ENCODE results near the gene MAP3K14. TPM values are rescaled to one million over a fixed set of nuclear protein-coding genes. Genes with fewer than 3 reads are reported as not detected.

MAP3K14 gene
- total RNA-seq, 4 donors from 2014 or later, result 4.7 to 6.8 (median 6.1) TPM

DNA sequence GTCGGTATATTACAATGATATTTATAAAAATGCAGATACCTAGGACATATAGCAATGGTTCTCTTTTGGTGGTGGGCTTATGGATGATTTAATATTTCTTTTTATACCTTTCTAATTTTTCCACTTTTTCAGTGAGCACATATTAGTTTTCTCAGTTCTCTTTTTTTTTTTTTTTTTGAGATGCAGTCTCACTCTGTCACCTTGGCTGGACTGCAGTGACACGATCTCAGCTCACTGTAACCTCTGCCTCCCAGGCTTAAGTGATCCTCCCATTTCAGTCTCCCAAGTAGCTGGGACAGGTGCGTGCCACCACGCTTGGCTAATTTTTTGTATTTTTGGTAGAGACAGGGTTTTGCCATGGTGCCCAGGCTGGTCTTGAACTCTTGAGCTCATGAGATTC is 15.1 kb downstream of the MAP3K14 start:
- TF ChIP-seq, protein P1, sequence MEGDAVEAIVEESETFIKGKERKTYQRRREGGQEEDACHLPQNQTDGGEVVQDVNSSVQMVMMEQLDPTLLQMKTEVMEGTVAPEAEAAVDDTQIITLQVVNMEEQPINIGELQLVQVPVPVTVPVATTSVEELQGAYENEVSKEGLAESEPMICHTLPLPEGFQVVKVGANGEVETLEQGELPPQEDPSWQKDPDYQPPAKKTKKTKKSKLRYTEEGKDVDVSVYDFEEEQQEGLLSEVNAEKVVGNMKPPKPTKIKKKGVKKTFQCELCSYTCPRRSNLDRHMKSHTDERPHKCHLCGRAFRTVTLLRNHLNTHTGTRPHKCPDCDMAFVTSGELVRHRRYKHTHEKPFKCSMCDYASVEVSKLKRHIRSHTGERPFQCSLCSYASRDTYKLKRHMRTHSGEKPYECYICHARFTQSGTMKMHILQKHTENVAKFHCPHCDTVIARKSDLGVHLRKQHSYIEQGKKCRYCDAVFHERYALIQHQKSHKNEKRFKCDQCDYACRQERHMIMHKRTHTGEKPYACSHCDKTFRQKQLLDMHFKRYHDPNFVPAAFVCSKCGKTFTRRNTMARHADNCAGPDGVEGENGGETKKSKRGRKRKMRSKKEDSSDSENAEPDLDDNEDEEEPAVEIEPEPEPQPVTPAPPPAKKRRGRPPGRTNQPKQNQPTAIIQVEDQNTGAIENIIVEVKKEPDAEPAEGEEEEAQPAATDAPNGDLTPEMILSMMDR (IDR thresholded peaks at IDR 0.05; ENCODE audit: low read depth), result no peak

DNA sequence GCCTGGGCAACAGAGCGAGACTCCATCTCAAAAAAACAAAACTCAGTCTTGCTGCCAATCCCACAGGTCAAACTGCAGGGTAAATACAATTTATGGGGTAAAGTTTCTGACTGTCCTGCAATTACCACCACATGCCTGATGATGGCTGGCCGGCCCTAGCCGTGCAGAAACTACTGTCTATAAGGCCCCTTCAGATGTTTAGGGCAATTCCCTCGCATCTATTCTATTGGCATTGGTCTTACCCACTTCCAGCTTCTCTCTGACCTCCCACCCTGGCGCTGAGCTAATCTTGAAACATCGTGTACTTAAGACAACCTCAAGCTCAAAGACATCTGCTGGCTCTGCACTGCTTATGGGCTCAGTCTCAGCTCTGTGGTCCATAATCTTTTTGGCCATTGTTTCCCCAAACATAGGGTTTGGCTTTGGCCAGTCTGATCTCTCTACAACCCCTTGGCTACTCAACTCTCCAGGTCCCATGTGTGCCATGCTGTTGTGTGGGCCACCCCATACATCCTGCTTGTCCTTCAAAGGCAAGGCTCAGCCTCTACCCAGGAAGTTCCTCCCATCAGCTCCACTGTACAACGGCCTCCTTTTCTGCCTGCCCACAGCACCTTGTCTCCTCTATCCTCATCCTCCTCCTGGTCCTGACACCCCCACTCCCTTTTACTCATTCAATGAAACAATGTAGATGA is 16.6 kb downstream of the MAP3K14 start:
- TF ChIP-seq, protein P1 (IDR thresholded peaks at IDR 0.05; ENCODE audit: low read depth), result no peak

DNA sequence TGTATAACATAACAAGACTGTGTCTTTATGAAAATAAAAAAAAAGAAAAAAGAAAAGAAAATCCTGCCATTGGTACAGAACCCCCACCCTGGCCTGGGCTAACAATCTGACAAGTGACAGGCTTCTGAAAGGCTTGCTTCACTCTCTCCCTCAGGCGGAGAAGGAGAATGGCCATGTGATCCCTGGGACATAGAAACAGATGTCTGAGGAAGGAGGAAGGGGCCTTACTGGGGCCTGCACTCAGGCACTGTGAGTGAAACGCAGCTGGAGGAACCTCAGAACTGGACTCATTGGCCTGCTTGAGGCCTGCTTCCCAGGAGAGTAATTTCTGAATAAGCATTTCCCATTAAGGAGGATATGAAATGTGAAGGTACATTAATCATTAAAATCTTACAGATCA is 17.5 kb downstream of the MAP3K14 start:
- TF ChIP-seq, protein P1 (IDR thresholded peaks at IDR 0.05; ENCODE audit: low read depth), result no peak

DNA sequence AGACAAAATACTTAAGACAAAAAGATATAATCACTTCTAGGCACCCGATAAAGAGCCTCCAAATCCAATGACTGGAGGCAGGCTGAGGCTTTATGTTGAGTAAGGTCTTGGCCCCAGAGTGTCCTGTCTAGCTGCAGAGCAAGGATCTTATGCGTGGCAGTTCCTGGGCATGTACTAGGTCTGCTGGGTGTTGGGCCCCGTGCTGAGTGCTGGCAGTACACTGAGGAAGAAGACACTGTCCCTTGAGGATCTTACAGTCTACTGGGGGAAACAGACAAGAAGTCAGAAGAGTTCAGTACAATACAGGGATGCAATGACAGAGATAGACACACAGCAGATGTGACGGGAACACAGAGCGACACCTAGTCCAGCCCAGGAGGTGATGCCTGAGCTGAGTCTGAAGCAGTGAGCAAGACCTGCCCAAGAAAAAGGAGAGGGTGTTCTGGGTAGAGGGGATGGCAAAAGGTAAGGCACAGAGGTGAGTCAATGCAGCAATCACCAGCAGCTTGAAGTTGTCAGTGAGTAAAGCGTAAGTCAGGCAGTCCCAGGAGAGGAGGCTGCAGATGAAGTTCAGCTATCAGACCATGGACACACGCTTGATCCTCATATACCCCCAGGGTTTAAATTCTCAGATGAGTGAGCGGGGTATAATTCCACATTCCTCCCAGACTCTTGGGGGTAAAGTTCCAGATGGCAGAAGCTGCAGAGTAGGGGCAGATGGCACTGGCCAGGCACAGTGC is 18.1 kb downstream of the MAP3K14 start:
- TF ChIP-seq, protein P1 (IDR thresholded peaks at IDR 0.05; ENCODE audit: low read depth), result no peak

DNA sequence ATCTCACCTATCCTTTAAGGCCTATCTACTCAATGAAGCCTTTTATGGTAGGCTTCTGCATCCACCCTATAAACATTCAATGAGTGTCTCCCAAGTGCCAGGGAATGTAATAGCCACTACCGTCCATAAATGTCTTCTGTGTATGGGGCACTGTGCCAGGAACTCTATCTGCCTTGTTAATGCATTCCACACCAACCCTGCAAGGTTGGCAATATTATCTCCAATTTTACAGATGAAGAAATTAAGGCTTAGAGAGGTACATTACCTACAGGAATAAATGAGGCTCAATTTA is 20.0 kb downstream of the MAP3K14 start:
- TF ChIP-seq, protein P1 (IDR thresholded peaks at IDR 0.05; ENCODE audit: low read depth), result no peak

DNA sequence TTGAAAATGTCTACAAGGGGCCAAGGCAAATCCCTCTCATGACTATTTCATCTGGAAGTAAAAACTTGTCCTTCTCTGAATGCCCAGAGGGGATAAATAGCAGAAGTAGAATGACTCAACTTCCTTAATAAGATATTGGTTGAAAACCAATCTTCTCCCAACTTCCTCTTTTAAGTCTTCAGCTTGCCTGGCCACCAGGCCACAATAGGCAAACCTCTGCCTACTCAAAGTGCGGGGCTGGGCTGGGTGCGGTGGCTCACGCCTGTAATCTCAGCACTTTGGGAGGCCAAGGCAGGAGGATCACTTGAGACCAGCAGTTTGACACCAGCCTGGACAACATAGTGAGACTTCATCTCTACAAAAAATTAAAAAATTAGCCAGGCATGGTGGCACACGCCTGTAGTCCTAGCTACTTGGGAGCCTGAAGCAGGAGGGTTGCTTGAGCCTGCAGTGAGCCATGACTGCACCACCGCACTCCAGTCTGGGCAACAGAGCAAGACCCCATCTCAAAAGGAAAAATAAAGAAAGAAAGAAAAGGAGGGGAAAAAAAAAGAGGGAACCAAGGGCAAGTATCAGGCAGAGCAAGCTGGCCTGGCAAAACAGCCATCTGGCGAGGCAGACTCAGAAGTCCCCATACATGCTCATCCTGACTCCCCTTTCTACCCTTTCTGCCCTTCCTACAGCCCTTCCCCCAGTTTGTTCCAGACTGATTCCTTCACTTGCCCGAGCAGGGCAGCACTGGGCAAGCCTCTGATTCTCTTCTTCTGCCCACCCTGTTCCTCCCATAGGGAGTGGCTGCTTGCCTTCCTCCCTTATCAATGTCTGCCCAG is 20.6 kb downstream of the MAP3K14 start:
- TF ChIP-seq, protein P1 (IDR thresholded peaks at IDR 0.05; ENCODE audit: low read depth), result no peak

DNA sequence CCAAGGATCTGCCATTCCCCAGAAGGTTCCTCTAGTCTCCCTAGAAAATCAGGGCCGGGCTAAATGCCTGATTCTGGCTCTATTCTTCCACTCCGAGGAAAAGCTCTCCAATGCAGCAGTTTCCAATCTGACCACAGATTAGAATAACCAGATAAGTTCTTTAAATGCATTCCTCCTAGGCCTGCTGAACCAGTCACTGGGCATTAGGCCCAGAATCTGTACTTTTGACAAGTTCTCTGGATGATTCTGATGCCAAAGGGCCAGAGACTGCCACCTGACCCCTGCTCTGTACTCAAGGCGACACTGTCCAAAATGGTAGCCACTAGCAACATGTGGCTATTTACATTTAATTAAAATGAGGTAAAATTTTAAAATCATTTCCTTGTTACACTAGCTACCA is 22.3 kb downstream of the MAP3K14 start:
- TF ChIP-seq, protein P1 (IDR thresholded peaks at IDR 0.05; ENCODE audit: low read depth), result no peak

Data from subcutaneous adipose tissue (tissue), 4 donors.